HEK293 (cell line): Measurements from ENCODE around the gene HSPBAP1.

Source experiments
- CTCF ChIA-PET: fragments of 350-600 bp; formaldehyde crosslinking; extraction: SDS; loops from one replicate; lab custom pipeline; 2021; ENCODE audit warnings: antibody characterized with exemption; lab: Yijun Ruan, JAX
- POLR2A ChIA-PET: fragments of 300-600 bp; formaldehyde crosslinking; extraction: SDS; loops from one replicate; lab custom pipeline; 2020; ENCODE audit warnings: antibody characterized with exemption, inconsistent platforms; lab: Yijun Ruan, JAX
- H3K27ac ChIP-seq: fragments of 200-500 bp; sonication (Bioruptor generic); 2 replicates; pipeline ENCODE4 v1.5.1; 2014; ENCODE audit warnings: low read depth, low read length, control low read depth, inconsistent platforms; ENCODE audit errors: extremely low read depth
- H3K36me3 ChIP-seq, 2 experiments: fragments of 200-500 bp in 1 of 2; sonication (Bioruptor generic) in 1 of 2; 1 replicate in 1 of 2; 2 replicates in 1 of 2; pipeline ENCODE4 v1.5.1; 2014 to 2017; ENCODE audit warnings: inconsistent platforms in 2 of 2, low read length in 2 of 2; ENCODE audit not compliant: control insufficient read depth in 2 of 2, insufficient read depth in 1 of 2
- H3K4me1 ChIP-seq: fragments of 200-500 bp; sonication (Bioruptor generic); 2 replicates; pipeline ENCODE4 v1.5.1; 2014; ENCODE audit warnings: mild to moderate bottlenecking, low read length, inconsistent platforms; ENCODE audit not compliant: control insufficient read depth, insufficient read depth
- H3K4me3 ChIP-seq: 2 replicates; pipeline ENCODE4 v1.5.1; 2011; ENCODE audit warnings: low read depth, mild to moderate bottlenecking, control low read depth, low read length, moderate library complexity
- H3K9me3 ChIP-seq: fragments of 200-500 bp; sonication (Bioruptor generic); 2 replicates; pipeline ENCODE4 v1.5.1; 2014; ENCODE audit warnings: low read depth, low read length, inconsistent platforms; ENCODE audit not compliant: control insufficient read depth, insufficient read depth
- HOXC10 ChIP-seq: sonication (generic); formaldehyde crosslinking; IDR thresholded peaks from 2 replicates; pipeline ENCODE4 v1.8.1; 2023; ENCODE audit warnings: mild to moderate bottlenecking, missing genetic modification reagents
- KLF1 ChIP-seq: fragments of 450-650 bp; formaldehyde crosslinking; IDR thresholded peaks from 2 replicates; pipeline ENCODE4 v1.5.1; 2016; ENCODE audit warnings: missing biosample characterization, missing genetic modification characterization
- KLF8 ChIP-seq: fragments of 450-650 bp; formaldehyde crosslinking; IDR thresholded peaks from 2 replicates; pipeline ENCODE4 v1.5.1; 2016; ENCODE audit warnings: missing biosample characterization, missing genetic modification characterization
- KLF9 ChIP-seq: fragments of 450-650 bp; formaldehyde crosslinking; IDR thresholded peaks from 2 replicates; pipeline ENCODE4 v1.5.1; 2016; ENCODE audit warnings: missing biosample characterization, missing genetic modification characterization, low read depth
- MYNN ChIP-seq: fragments of 450-650 bp; formaldehyde crosslinking; IDR thresholded peaks from 2 replicates; pipeline ENCODE4 v1.5.1; 2016; ENCODE audit warnings: missing biosample characterization, missing genetic modification characterization, borderline replicate concordance
- OSR2 ChIP-seq: fragments of 450-650 bp; formaldehyde crosslinking; IDR thresholded peaks from 2 replicates; pipeline ENCODE4 v1.5.1; 2016; ENCODE audit warnings: missing biosample characterization, missing genetic modification characterization
- SCRT1 ChIP-seq: fragments of 450-650 bp; formaldehyde crosslinking; IDR thresholded peaks from 2 replicates; pipeline ENCODE4 v1.5.1; 2016; ENCODE audit warnings: missing biosample characterization, missing genetic modification characterization, borderline replicate concordance
- ZBTB17 ChIP-seq: fragments of 450-650 bp; formaldehyde crosslinking; IDR thresholded peaks from 2 replicates; pipeline ENCODE4 v1.5.1; 2016; ENCODE audit warnings: missing biosample characterization, missing genetic modification characterization
- ZBTB26 ChIP-seq: fragments of 450-650 bp; formaldehyde crosslinking; optimal IDR thresholded peaks from 2 replicates; pipeline ENCODE3; 2016; ENCODE audit warnings: missing biosample characterization, mild to moderate bottlenecking, missing genetic modification characterization
- ZEB2 ChIP-seq: fragments of 450-650 bp; formaldehyde crosslinking; IDR thresholded peaks from 2 replicates; pipeline ENCODE4 v1.5.1; 2016; ENCODE audit warnings: missing biosample characterization, missing genetic modification characterization
- ZFP37 ChIP-seq: fragments of 450-650 bp; formaldehyde crosslinking; IDR thresholded peaks from 2 replicates; pipeline ENCODE4 v1.5.1; 2016; ENCODE audit warnings: missing biosample characterization, missing genetic modification characterization
- ZFP41 ChIP-seq: fragments of 450-650 bp; formaldehyde crosslinking; IDR thresholded peaks from 2 replicates; pipeline ENCODE4 v1.5.1; 2016; ENCODE audit warnings: missing biosample characterization, missing genetic modification characterization, borderline replicate concordance
- ZFP69B ChIP-seq: fragments of 450-650 bp; formaldehyde crosslinking; IDR thresholded peaks from 2 replicates; pipeline ENCODE4 v1.5.1; 2016; ENCODE audit warnings: missing biosample characterization, missing genetic modification characterization
- ZNF274 ChIP-seq, 2 experiments: fragments of 200-500 bp in 1 of 2; fragments of 450-650 bp in 1 of 2; sonication (Bioruptor generic) in 1 of 2; formaldehyde crosslinking in 1 of 2; IDR thresholded peaks; 2 replicates each; pipeline versions ENCODE4 v1.5.1 to v1.6.1; 2014 to 2016; ENCODE audit warnings: borderline replicate concordance in 1 of 2, inconsistent platforms in 1 of 2, low read length in 1 of 2, missing biosample characterization in 1 of 2, missing genetic modification characterization in 1 of 2
- ZNF335 ChIP-seq: fragments of 450-650 bp; formaldehyde crosslinking; conservative IDR thresholded peaks from 2 replicates; pipeline ENCODE4 v1.5.1; 2016; ENCODE audit warnings: missing biosample characterization, missing genetic modification characterization
- ZNF37A ChIP-seq: fragments of 450-650 bp; IDR thresholded peaks from 2 replicates; pipeline ENCODE4 v1.5.1; 2018; ENCODE audit warnings: missing biosample characterization, missing genetic modification characterization
- ZNF561 ChIP-seq: fragments of 450-650 bp; IDR thresholded peaks from 2 replicates; pipeline ENCODE4 v1.5.1; 2018; ENCODE audit warnings: missing biosample characterization, missing genetic modification characterization, borderline replicate concordance
- ZNF571 ChIP-seq: fragments of 450-650 bp; formaldehyde crosslinking; IDR thresholded peaks from 2 replicates; pipeline ENCODE4 v1.5.0; 2017; ENCODE audit warnings: missing biosample characterization, missing genetic modification characterization
- ZNF585B ChIP-seq: fragments of 450-650 bp; formaldehyde crosslinking; IDR thresholded peaks from 2 replicates; pipeline ENCODE4 v1.5.1; 2016; ENCODE audit warnings: missing biosample characterization, missing genetic modification characterization
- ZNF610 ChIP-seq: fragments of 450-650 bp; formaldehyde crosslinking; IDR thresholded peaks from 2 replicates; pipeline ENCODE4 v1.5.1; 2016; ENCODE audit warnings: missing biosample characterization, missing genetic modification characterization, borderline replicate concordance
- ZNF623 ChIP-seq: fragments of 450-650 bp; formaldehyde crosslinking; IDR thresholded peaks from 2 replicates; pipeline ENCODE4 v1.5.1; 2016; ENCODE audit warnings: missing biosample characterization, missing genetic modification characterization
- ZNF624 ChIP-seq: fragments of 450-650 bp; formaldehyde crosslinking; IDR thresholded peaks from 2 replicates; pipeline ENCODE4 v1.5.1; 2017; ENCODE audit warnings: missing biosample characterization, missing genetic modification characterization
- ZNF629 ChIP-seq: fragments of 450-650 bp; formaldehyde crosslinking; IDR thresholded peaks from 2 replicates; pipeline ENCODE4 v1.5.1; 2017; ENCODE audit warnings: missing biosample characterization, missing genetic modification characterization
- ZNF660 ChIP-seq: fragments of 450-650 bp; IDR thresholded peaks from 2 replicates; pipeline ENCODE4 v1.5.1; 2018; ENCODE audit warnings: missing biosample characterization, mild to moderate bottlenecking, missing genetic modification characterization
- ZNF664 ChIP-seq: fragments of 450-650 bp; formaldehyde crosslinking; IDR thresholded peaks from 2 replicates; pipeline ENCODE4 v1.5.1; 2016; ENCODE audit warnings: missing biosample characterization, missing genetic modification characterization
- ZNF670 ChIP-seq: fragments of 450-650 bp; formaldehyde crosslinking; IDR thresholded peaks from 2 replicates; pipeline ENCODE4 v1.5.1; 2016; ENCODE audit warnings: missing biosample characterization, missing genetic modification characterization, low read depth
- ZNF76 ChIP-seq: fragments of 450-650 bp; formaldehyde crosslinking; IDR thresholded peaks from 2 replicates; pipeline ENCODE4; 2016; ENCODE audit warnings: low read depth, missing biosample characterization, missing genetic modification characterization, borderline replicate concordance
- ZNF830 ChIP-seq: fragments of 450-650 bp; IDR thresholded peaks from 2 replicates; pipeline ENCODE4 v1.5.0; 2018; ENCODE audit warnings: missing biosample characterization, missing genetic modification characterization, low read depth, mild to moderate bottlenecking, moderate library complexity
- ZSCAN30 ChIP-seq: fragments of 450-650 bp; IDR thresholded peaks from 2 replicates; pipeline ENCODE4 v1.5.1; 2018; ENCODE audit warnings: missing biosample characterization, mild to moderate bottlenecking, missing genetic modification characterization, moderate library complexity
- TF ChIP-seq, protein P1 (sequence below): fragments of 450-650 bp; formaldehyde crosslinking; IDR thresholded peaks from 2 replicates; pipeline ENCODE4 v1.5.1; 2017; ENCODE audit warnings: missing biosample characterization, missing genetic modification characterization

Gene HSPBAP1

DNA sequence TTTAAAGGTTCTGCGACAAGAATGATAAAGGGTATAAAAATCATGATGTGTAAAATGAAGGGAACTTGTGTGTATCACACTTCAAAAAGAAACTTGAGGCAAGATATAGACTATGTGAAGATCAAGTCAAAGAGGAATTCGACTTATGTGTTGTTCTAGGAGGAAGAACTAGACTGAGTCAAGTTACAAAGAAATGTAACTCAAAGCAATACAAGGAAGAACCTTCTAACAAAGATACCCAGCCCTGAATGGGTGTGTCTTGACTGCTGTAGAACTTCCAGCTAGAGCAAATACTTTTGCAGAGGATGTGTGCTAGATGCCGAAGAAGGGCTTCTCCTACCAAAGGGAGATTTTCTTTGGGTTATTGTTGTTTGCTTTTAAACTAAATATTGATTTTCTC, 3.7 kb upstream of the HSPBAP1 start (continued):
- TF ChIP-seq ZNF830 (tag by site-specific recombination) (no peak), KLF9 (no peak)
- TF ChIP-seq, all 188 proteins: peak for 0

GRCh38 chr3:122795674-122796195, 2.1 kb upstream of the HSPBAP1 start:
- CTCF ChIA-PET, result interaction anchor here (0.5 kb wide), 1 partner anchor 427 kb away, joined by 3 read pairs; no protein-coding TSS in a partner anchor
- H3K4me1 ChIP-seq, result no peaks in the 10 kb centered on the region; the same call in 1 of the 2 replicates
- TF ChIP-seq ZNF335, result peak; percentile 4; the same call in 1 of the 2 replicates
- TF ChIP-seq, protein P1, sequence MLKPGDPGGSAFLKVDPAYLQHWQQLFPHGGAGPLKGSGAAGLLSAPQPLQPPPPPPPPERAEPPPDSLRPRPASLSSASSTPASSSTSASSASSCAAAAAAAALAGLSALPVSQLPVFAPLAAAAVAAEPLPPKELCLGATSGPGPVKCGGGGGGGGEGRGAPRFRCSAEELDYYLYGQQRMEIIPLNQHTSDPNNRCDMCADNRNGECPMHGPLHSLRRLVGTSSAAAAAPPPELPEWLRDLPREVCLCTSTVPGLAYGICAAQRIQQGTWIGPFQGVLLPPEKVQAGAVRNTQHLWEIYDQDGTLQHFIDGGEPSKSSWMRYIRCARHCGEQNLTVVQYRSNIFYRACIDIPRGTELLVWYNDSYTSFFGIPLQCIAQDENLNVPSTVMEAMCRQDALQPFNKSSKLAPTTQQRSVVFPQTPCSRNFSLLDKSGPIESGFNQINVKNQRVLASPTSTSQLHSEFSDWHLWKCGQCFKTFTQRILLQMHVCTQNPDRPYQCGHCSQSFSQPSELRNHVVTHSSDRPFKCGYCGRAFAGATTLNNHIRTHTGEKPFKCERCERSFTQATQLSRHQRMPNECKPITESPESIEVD (tag by site-specific recombination), result no peak
- 0 out of 2 replicates have a peak, but pooled peaks have one; percentile 10 for TF ChIP-seq ZBTB17 (tag by site-specific recombination)
- peak overlapping the region; percentile 84; the same call in 1 of the 2 replicates for H3K27ac ChIP-seq
- H3K4me3 ChIP-seq, result peak overlapping the region; percentile 71
- no peaks in the 10 kb centered on the region for H3K36me3 ChIP-seq
- no peaks in the 10 kb centered on the region for H3K9me3 ChIP-seq
- POLR2A ChIA-PET, result no interaction called here

GRCh38 chr3:122794779-122795673, 1.4 kb upstream of the HSPBAP1 start, which contains the start of gene SLC49A4:
Gene SLC49A4, plus strand, starts transcription at chr3:122795069. Its CDS starts 124 bp downstream, at chr3:122795193.
- ChIA-PET POLR2A (no interaction called here), CTCF (interaction anchor here (0.5 kb wide), 1 partner anchor 427 kb away, joined by 3 read pairs; no protein-coding TSS in a partner anchor)
- Histone ChIP-seq H3K27ac (peak within 1 kb of the TSS; percentile 84), H3K9me3 (no peaks in the 10 kb centered on the region), H3K36me3 (no peaks in the 10 kb centered on the region), H3K4me1 (no peaks in the 10 kb centered on the region; the same call in 1 of the 2 replicates), H3K4me3 (peak within 1 kb of the TSS; percentile 71)
- TF ChIP-seq ZNF670 (tag by site-specific recombination) (no peak), ZFP37 (tag by site-specific recombination) (0 out of 2 replicates have a peak, but pooled peaks have one; percentile 0), OSR2 (tag by site-specific recombination) (0 out of 2 replicates have a peak, but pooled peaks have one; percentile 11), ZBTB26 (tag by site-specific recombination) (peak; percentile 83), ZSCAN30 (tag by site-specific recombination) (peak; percentile 33; the same call in 1 of the 2 replicates), ZEB2 (peak; percentile 39), ZNF610 (tag by site-specific recombination) (no peak), ZNF629 (tag by site-specific recombination) (peak; percentile 8; the same call in 1 of the 2 replicates), KLF8 (peak; percentile 69), ZNF664 (tag by site-specific recombination) (no peak), HOXC10 (CRISPR knock-in tag) (no peak), ZNF585B (no peak), ZNF274 (IDR thresholded peaks at IDR 0.05; ENCODE audit: low read length) (no peak), ZNF274 (tag by site-specific recombination; IDR thresholded peaks at IDR 0.05; ENCODE audit: borderline replicate concordance) (no peak), ZNF571 (tag by site-specific recombination) (no peak), ZFP41 (tag by site-specific recombination) (no peak), ZNF561 (peak; percentile 43; the same call in 1 of the 2 replicates), MYNN (tag by site-specific recombination) (no peak), ZFP69B (tag by site-specific recombination) (peak; percentile 66), SCRT1 (tag by site-specific recombination) (no peak), ZNF624 (tag by site-specific recombination) (no peak), ZNF37A (tag by site-specific recombination) (no peak), ZNF76 (tag by site-specific recombination) (no peak; the same call in 1 of the 2 replicates), KLF1 (peak; percentile 43; the same call in 1 of the 2 replicates), ZNF623 (tag by site-specific recombination) (no peak), ZNF660 (tag by site-specific recombination) (peak; percentile 53; the same call in 1 of the 2 replicates)
